Parathyroid adenoma (tissue), 2 donors: ENCODE results near the gene BLVRB.

Experiments
- H2AFZ ChIP-seq: fragments of 300-600 bp; sonication (generic); one replicate; pipeline ENCODE4 v1.7.0; 2017; ENCODE audit warnings: antibody characterized with exemption, mild to moderate bottlenecking
- H3K27ac ChIP-seq: fragments of 300-600 bp; sonication (generic); one replicate; pipeline ENCODE4 v1.7.0; 2017
- H3K27me3 ChIP-seq: fragments of 300-600 bp; sonication (generic); one replicate; pipeline ENCODE4 v1.7.0; 2017; ENCODE audit warnings: low read length; ENCODE audit not compliant: control insufficient read depth, insufficient read depth
- H3K36me3 ChIP-seq: fragments of 300-600 bp; sonication (generic); one replicate; pipeline ENCODE4 v1.7.0; 2017; ENCODE audit warnings: low read length; ENCODE audit not compliant: control insufficient read depth, insufficient read depth
- H3K4me1 ChIP-seq: fragments of 300-600 bp; sonication (generic); one replicate; pipeline ENCODE4 v1.7.0; 2017; ENCODE audit warnings: control low read depth
- H3K4me2 ChIP-seq: fragments of 300-600 bp; sonication (generic); one replicate; pipeline ENCODE4 v1.7.0; 2017; ENCODE audit warnings: low read length
- H3K4me3 ChIP-seq: fragments of 300-600 bp; sonication (generic); one replicate; pipeline ENCODE4 v1.7.0; 2017; ENCODE audit warnings: low read depth, low read length
- H3K79me2 ChIP-seq: fragments of 300-600 bp; sonication (generic); one replicate; pipeline ENCODE4 v1.7.0; 2017; ENCODE audit warnings: control low read depth
- H3K9ac ChIP-seq: fragments of 300-600 bp; sonication (generic); one replicate; pipeline ENCODE4 v1.7.0; 2017; ENCODE audit warnings: mild to moderate bottlenecking
- H3K9me3 ChIP-seq: fragments of 300-600 bp; sonication (generic); one replicate; pipeline ENCODE4 v1.7.0; 2017; ENCODE audit warnings: low read length; ENCODE audit not compliant: control insufficient read depth
- TF ChIP-seq, protein P1 (sequence below): fragments of 300-600 bp; sonication (generic); IDR thresholded peaks from one replicate; pipeline ENCODE4 v1.7.0; 2017; ENCODE audit warnings: antibody characterized with exemption, mild to moderate bottlenecking
- donor health status: primary hyperparathyroidism.

BLVRB gene

DNA sequence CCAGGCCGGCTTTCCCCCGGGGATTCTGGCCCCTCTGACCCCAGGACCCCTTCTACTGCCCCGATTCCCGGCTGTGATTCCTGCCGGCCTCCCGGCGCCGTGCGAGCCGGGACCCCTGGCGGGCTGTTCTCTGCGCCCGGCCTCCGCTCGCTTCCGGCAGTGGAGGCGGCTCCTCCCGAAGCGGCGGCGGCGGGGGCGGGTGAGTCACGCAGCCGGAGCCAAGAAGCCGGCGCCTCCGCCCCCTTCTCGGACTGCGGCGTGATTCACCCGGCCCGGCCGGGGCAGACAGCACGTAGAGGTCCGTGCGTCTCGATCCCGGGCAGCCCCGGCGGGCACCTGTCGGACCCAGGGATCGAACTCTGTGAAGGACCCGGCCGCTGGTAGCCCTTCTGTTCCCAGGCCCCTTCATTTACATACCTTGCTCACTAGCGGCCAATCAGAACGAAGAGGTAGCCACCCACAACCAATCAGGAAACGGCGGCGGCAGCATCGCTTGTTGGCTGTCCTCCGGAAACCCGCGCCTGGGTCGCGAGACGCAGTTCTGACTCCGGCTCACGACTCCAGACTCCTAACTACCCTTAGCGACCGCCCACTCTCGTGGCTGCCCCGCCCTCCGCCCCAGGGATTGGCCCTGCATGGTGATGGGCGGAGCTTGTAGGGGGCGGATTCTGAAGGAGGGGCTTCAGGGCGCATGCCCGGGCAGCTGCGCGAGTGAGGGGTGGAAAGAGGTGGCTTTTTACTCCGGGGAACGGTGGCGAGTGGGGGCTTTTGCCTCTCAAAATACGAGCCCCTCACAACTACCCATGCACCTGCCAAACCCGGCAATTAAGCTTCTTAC is 39.9 kb downstream of the BLVRB start, which contains the start of gene SERTAD1:
TSS of gene SERTAD1 (minus strand) at position 543 of the 838 bp plus-strand sequence. CDS start 2,446 bp downstream, outside the sequence.
- TF ChIP-seq, protein P1, sequence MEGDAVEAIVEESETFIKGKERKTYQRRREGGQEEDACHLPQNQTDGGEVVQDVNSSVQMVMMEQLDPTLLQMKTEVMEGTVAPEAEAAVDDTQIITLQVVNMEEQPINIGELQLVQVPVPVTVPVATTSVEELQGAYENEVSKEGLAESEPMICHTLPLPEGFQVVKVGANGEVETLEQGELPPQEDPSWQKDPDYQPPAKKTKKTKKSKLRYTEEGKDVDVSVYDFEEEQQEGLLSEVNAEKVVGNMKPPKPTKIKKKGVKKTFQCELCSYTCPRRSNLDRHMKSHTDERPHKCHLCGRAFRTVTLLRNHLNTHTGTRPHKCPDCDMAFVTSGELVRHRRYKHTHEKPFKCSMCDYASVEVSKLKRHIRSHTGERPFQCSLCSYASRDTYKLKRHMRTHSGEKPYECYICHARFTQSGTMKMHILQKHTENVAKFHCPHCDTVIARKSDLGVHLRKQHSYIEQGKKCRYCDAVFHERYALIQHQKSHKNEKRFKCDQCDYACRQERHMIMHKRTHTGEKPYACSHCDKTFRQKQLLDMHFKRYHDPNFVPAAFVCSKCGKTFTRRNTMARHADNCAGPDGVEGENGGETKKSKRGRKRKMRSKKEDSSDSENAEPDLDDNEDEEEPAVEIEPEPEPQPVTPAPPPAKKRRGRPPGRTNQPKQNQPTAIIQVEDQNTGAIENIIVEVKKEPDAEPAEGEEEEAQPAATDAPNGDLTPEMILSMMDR: peak; percentile 95
- H3K4me1 ChIP-seq: peaks cover 10% of the 10 kb centered on the region
- H3K27ac ChIP-seq: peak within 1 kb of the TSS; percentile 99
- peak within 1 kb of the TSS; percentile 98 for H3K4me2 ChIP-seq
- no peaks in the 10 kb centered on the region for H3K9me3 ChIP-seq
- peak within 1 kb of the TSS; percentile 99 for H3K9ac ChIP-seq
- H2AFZ ChIP-seq: peak within 1 kb of the TSS; percentile 97
- peak within 1 kb of the TSS; percentile 77 for H3K4me3 ChIP-seq
- H3K27me3 ChIP-seq: no peaks in the 10 kb centered on the region
- peaks cover 8% of the 10 kb centered on the region for H3K79me2 ChIP-seq
- no peaks in the 10 kb centered on the region for H3K36me3 ChIP-seq

DNA sequence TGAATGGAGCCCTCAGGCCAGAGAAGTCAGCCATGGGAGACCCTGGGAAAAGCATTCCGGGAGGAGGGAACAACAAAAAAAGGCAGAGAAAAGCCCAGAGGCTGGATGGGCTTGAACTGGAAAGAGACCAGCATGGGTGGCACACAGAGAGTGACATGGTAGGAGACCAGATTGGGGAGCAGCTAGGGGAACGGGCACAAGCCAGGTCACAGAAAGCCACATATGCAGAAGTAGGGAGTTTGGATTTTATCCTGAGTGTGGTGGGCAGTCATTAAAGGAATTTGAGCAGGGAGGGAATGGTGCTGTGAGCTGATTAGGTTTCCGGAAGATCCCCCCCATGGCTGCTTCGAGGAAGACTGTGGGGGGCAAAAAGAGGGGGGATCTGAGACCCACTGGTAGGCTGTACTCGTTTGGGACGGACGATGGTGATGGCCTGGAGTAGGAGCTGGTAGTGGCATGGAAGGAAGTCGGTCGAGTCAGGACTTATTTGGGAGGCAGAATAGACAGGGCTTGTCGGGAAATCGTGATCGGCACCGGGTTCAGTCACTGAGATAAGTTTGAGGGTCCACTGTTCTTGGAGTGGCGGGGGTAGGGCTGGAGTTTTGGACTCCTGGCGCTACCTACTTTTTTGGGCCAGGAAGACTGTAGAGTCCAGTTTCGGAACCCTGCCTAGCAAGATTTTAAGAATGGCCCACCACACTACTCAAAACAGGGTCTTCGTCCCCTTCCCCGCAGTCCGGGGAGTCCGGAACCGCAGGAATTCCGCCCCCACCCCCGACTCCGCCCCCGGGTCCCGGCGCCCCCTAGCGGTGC is 40.7 kb downstream of the BLVRB start:
- peak overlapping the region; percentile 99 for H3K27ac ChIP-seq
- H2AFZ ChIP-seq: peak overlapping the region; percentile 97
- no peaks in the 10 kb centered on the region for H3K36me3 ChIP-seq
- no peaks in the 10 kb centered on the region for H3K9me3 ChIP-seq
- peaks cover 8% of the 10 kb centered on the region for H3K79me2 ChIP-seq
- TF ChIP-seq, protein P1: no peak
- H3K4me2 ChIP-seq: peak overlapping the region; percentile 98
- no peaks in the 10 kb centered on the region for H3K27me3 ChIP-seq
- peak overlapping the region; percentile 77 for H3K4me3 ChIP-seq
- H3K4me1 ChIP-seq: peaks cover 10% of the 10 kb centered on the region
- peak overlapping the region; percentile 99 for H3K9ac ChIP-seq

DNA sequence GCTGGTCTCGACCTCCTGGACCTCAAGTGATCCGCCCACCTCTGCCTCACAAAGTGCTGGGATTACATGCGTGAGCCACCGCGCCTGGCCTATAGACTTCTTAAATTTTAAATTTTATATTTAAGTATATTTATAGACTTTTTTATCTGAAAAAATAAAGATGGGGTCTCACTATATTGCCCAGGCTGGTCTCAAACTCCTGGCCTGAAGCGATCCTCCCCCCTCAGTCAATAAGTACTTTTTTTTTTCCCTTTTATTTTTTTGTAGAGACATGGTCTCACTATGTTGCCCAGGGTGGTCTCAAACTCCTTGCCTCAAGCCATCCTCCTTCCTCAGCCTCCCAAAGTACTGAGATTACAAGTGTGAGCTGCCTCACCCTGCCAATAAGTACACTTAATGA is 41.6 kb downstream of the BLVRB start:
- H2AFZ ChIP-seq: no peak overlapping the region
- H3K27ac ChIP-seq: no peak overlapping the region
- H3K36me3 ChIP-seq: no peaks in the 10 kb centered on the region
- no peak overlapping the region for H3K9ac ChIP-seq
- peaks cover 10% of the 10 kb centered on the region for H3K4me1 ChIP-seq
- peaks cover 8% of the 10 kb centered on the region for H3K79me2 ChIP-seq
- no peak overlapping the region for H3K4me3 ChIP-seq
- no peak overlapping the region for H3K4me2 ChIP-seq
- no peaks in the 10 kb centered on the region for H3K9me3 ChIP-seq
- H3K27me3 ChIP-seq: no peaks in the 10 kb centered on the region
- TF ChIP-seq, protein P1: no peak

DNA sequence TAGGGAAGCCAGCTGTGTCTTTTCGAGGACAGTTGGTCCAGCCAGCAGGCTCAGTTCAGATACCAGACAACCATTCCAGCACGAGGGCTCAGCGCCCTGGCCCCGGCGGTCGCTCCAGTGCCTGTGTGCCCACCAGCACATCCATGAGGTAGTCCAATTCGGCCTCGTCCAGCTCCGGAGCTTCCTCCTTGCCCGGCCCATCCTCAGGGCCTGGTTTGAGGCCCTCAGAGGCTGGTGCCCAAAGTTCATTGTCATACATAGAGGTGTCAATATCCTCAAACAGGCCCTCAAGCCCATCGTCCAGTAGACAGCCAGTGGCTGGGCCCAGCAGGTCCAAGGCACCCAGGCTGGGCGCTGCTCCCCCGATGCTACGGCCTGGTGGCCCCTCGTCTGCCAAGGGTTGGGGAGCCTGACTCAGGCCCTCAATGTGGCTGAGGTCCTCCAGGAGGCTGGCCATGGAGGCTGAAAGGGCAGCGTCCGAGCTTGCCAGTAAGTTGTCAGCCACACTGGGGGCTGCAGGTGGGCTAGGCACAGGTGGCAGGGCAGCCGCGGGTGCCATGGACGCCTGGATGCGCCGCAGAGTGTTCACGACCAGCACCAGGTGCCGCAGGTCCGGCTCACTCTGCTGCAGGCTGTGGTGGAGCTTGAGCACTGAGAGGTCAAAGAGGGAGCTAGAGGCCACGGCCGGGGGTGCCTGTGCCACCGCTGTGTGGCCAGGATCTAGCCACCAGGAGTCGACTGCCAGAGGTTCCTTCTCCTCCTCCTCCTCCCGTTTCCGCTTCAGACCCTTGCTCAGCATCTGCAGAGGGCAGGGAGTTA is 42.6 kb downstream of the BLVRB start:
- Histone ChIP-seq H3K4me1 (peaks cover 10% of the 10 kb centered on the region), H3K27ac (no peak overlapping the region), H3K9me3 (no peaks in the 10 kb centered on the region), H3K4me2 (no peak overlapping the region), H3K4me3 (no peak overlapping the region), H3K36me3 (no peaks in the 10 kb centered on the region), H2AFZ (no peak overlapping the region), H3K9ac (no peak overlapping the region), H3K79me2 (peaks cover 8% of the 10 kb centered on the region), H3K27me3 (no peaks in the 10 kb centered on the region)
- TF ChIP-seq, protein P1: no peak
